WTC11 (cell line): ENCODE data around the gene RPL31.

Experiments used
- ESRRA ChIP-seq: sonication (generic); formaldehyde crosslinking; IDR thresholded peaks from 2 replicates; pipeline ENCODE4 v1.8.1; 2022; ENCODE audit warnings: mild to moderate bottlenecking, missing genetic modification reagents, borderline replicate concordance
- SP1 ChIP-seq: sonication (generic); formaldehyde crosslinking; conservative IDR thresholded peaks from 2 replicates; pipeline ENCODE4 v1.8.1; 2022; ENCODE audit warnings: missing genetic modification reagents
- USF1 ChIP-seq: sonication (generic); formaldehyde crosslinking; IDR thresholded peaks from 2 replicates; pipeline ENCODE4 v1.8.0; 2022; ENCODE audit warnings: mild to moderate bottlenecking, missing genetic modification reagents
- USF2 ChIP-seq: sonication (generic); formaldehyde crosslinking; IDR thresholded peaks from 2 replicates; pipeline ENCODE4 v1.8.1; 2023; ENCODE audit warnings: mild to moderate bottlenecking, missing genetic modification reagents, moderate library complexity
- ZNF281 ChIP-seq: sonication (generic); formaldehyde crosslinking; IDR thresholded peaks from 2 replicates; pipeline ENCODE4 v1.8.0; 2023; ENCODE audit warnings: mild to moderate bottlenecking, missing genetic modification reagents
- ZSCAN18 ChIP-seq: fragments of 250-450 bp; sonication (Bioruptor Pico); IDR thresholded peaks from 2 replicates; pipeline ENCODE4 v2.1.2; 2022; ENCODE audit warnings: mild to moderate bottlenecking, moderate library complexity

- TF ChIP-seq USF2 (CRISPR knock-in tag), result no peak
- no peak for TF ChIP-seq USF1 (CRISPR knock-in tag)
- no peak for TF ChIP-seq ESRRA (CRISPR knock-in tag)
- TF ChIP-seq ZNF281 (CRISPR knock-in tag), result no peak
- no peak for TF ChIP-seq ZSCAN18 (CRISPR knock-in tag)
- TF ChIP-seq SP1 (CRISPR knock-in tag), result no peak
These were observed 22.0 kb upstream of the RPL31 start for GRCh38 chr2:100980046-100980445.
